ENCODE results near the gene ZSWIM5. TPM values are rescaled to one million over a fixed set of nuclear protein-coding genes. Genes with fewer than 3 reads are reported as not detected.
"Not testable (repeated sequence)": the region's sequence is repeated elsewhere in the genome, so short reads cannot be mapped to it uniquely, and the experiment has no call there.

Gene ZSWIM5
- total RNA-seq, 4 donors from 2014 or later, result 1.3 to 2.2 (median 1.7) TPM

- no peak for DNase-seq (ENCODE audit: low spot score in 2 of 2)
- WGBS, 2 donors, result 87 to 96% methylated on average over 1 of the region's 1 CpG
- intact Hi-C loops (cut with DNase I; ENCODE audit: low total_unique reads), result no loop called here
- TF ChIP-seq CTCF (IDR thresholded peaks at IDR 0.05) (no peak), POLR2A (IDR thresholded peaks at IDR 0.05) (no peak)
- H3K4me3 ChIP-seq (ENCODE audit: low read depth, poor library complexity, severe bottlenecking), result no peak overlapping the region
Observed at GRCh38 chr1:45117766-45118165, 88.6 kb downstream of the ZSWIM5 start.

GRCh38 chr1:45116820-45117219 is 89.6 kb downstream of the ZSWIM5 start:
- no peak for TF ChIP-seq CTCF (IDR thresholded peaks at IDR 0.05)
- no peak for TF ChIP-seq POLR2A (IDR thresholded peaks at IDR 0.05)
- intact Hi-C loops (cut with DNase I; ENCODE audit: low total_unique reads), result no loop called here
- whole genome bisulfite sequencing, 2 donors, result 76 to 89% methylated on average over 2 of the region's 2 CpGs
- no peak for DNase-seq (ENCODE audit: low spot score in 2 of 2)
- no peak overlapping the region for H3K4me3 ChIP-seq (ENCODE audit: low read depth, poor library complexity, severe bottlenecking)

GRCh38 chr1:45116340-45116739 is 90.1 kb downstream of the ZSWIM5 start:
- intact Hi-C loops (cut with DNase I; ENCODE audit: low total_unique reads), result no loop called here
- WGBS, 2 donors, result 78 to 88% methylated on average over 1 of the region's 1 CpG

GRCh38 chr1:45115198-45115597 is 91.2 kb downstream of the ZSWIM5 start:
- DNase-seq (ENCODE audit: low spot score in 2 of 2); intact Hi-C loops (cut with DNase I; ENCODE audit: low total_unique reads); H3K4me3 ChIP-seq (ENCODE audit: low read depth, poor library complexity, severe bottlenecking): not testable (repeated sequence)
- WGBS, 2 donors, result 94 to 99% methylated on average over 21 to 27 of the region's 33 CpGs

More at GRCh38 chr1:45116340-45116739, 90.1 kb downstream of the ZSWIM5 start:
- no peak for DNase-seq (ENCODE audit: low spot score in 2 of 2)
- no peak overlapping the region for H3K4me3 ChIP-seq (ENCODE audit: low read depth, poor library complexity, severe bottlenecking)
- no peak for TF ChIP-seq CTCF (IDR thresholded peaks at IDR 0.05)
- no peak for TF ChIP-seq POLR2A (IDR thresholded peaks at IDR 0.05)

GRCh38 chr1:45112661-45113060 is 93.7 kb downstream of the ZSWIM5 start:
- 89 to 91% methylated on average over 3 of the region's 3 CpGs for WGBS, 2 donors
- no peak for TF ChIP-seq POLR2A (IDR thresholded peaks at IDR 0.05)
- no peak for TF ChIP-seq CTCF (IDR thresholded peaks at IDR 0.05)

GRCh38 chr1:45111239-45111638 is 95.2 kb downstream of the ZSWIM5 start:
- DNase-seq (ENCODE audit: low spot score in 2 of 2), result no peak
- no peak for TF ChIP-seq POLR2A (IDR thresholded peaks at IDR 0.05)
- no peak for TF ChIP-seq CTCF (IDR thresholded peaks at IDR 0.05)
- WGBS, 2 donors, result 93 to 95% methylated on average over 2 of the region's 2 CpGs
- H3K4me3 ChIP-seq (ENCODE audit: low read depth, poor library complexity, severe bottlenecking), result no peak overlapping the region
- intact Hi-C loops (cut with DNase I; ENCODE audit: low total_unique reads), result no loop called here

More at GRCh38 chr1:45112661-45113060, 93.7 kb downstream of the ZSWIM5 start:
- DNase-seq (ENCODE audit: low spot score in 2 of 2), result no peak
- intact Hi-C loops (cut with DNase I; ENCODE audit: low total_unique reads), result no loop called here
- no peak overlapping the region for H3K4me3 ChIP-seq (ENCODE audit: low read depth, poor library complexity, severe bottlenecking)

Data from lower leg skin (tissue), 4 donors.